Smooth muscle cell (in vitro differentiated cells): Measurements from ENCODE around the gene CACTIN. TPM values are rescaled to one million over a fixed set of nuclear protein-coding genes. Genes with fewer than 3 reads are reported as not detected.

ENCODE experiments used
- DNase-seq: peaks from one replicate; lab custom pipeline; 2025; ENCODE audit not compliant: unreplicated experiment; lab: John Stamatoyannopoulos, UW
- H2AFZ ChIP-seq: fragments of 200-600 bp; sonication (generic); 2 replicates; pipeline ENCODE4 v1.6.0; 2016; ENCODE audit warnings: antibody characterized with exemption, low read depth, mild to moderate bottlenecking
- H3F3A ChIP-seq: fragments of 200-600 bp; sonication (generic); 2 replicates; pipeline ENCODE4 v1.6.0; 2017; ENCODE audit warnings: antibody characterized with exemption, low read depth
- H3K27ac ChIP-seq: fragments of 200-600 bp; sonication (generic); 2 replicates; pipeline ENCODE4 v1.5.1; 2016; ENCODE audit warnings: low read depth, mild to moderate bottlenecking
- H3K27me3 ChIP-seq: fragments of 200-600 bp; sonication (generic); 2 replicates; pipeline ENCODE4 v1.6.1; 2016; ENCODE audit warnings: low read depth, mild to moderate bottlenecking
- H3K36me3 ChIP-seq: fragments of 200-600 bp; sonication (generic); 2 replicates; pipeline ENCODE4 v1.5.1; 2016; ENCODE audit warnings: low read depth
- H3K4me1 ChIP-seq: fragments of 200-600 bp; sonication (generic); 2 replicates; pipeline ENCODE4 v1.5.1; 2016; ENCODE audit warnings: low read depth
- H3K4me2 ChIP-seq: fragments of 200-600 bp; sonication (generic); 2 replicates; pipeline ENCODE4 v1.6.0; 2016; ENCODE audit warnings: mild to moderate bottlenecking
- H3K4me3 ChIP-seq: fragments of 200-600 bp; sonication (generic); 2 replicates; pipeline ENCODE4 v1.5.1; 2016; ENCODE audit warnings: mild to moderate bottlenecking
- H3K79me2 ChIP-seq: fragments of 200-600 bp; sonication (generic); 2 replicates; pipeline ENCODE4 v1.6.0; 2016; ENCODE audit warnings: low read depth, mild to moderate bottlenecking
- H3K9ac ChIP-seq: fragments of 200-600 bp; sonication (generic); 2 replicates; pipeline ENCODE4 v1.6.0; 2016; ENCODE audit warnings: low read depth
- H3K9me3 ChIP-seq: fragments of 200-600 bp; sonication (generic); replicated peaks from 2 replicates; pipeline ENCODE4 v1.5.1; 2016; ENCODE audit warnings: low read depth
- H4K20me1 ChIP-seq: fragments of 200-600 bp; sonication (generic); 2 replicates; pipeline ENCODE4 v1.6.0; 2016; ENCODE audit warnings: low read depth
- WGBS: methylation state at CpG from one replicate; pipeline ENCODE4 v1.1.7; 2016; ENCODE audit warnings: low lambda C conversion rate; 5-methylcytosine and 5-hydroxymethylcytosine counted together
- polyA plus RNA-seq: library from polyadenylated mRNA; unstranded; fragments of >200 nt; fragmentation: Nextera tagmentation; extraction: Ambion mirVana; gene quantifications from 2 replicates; pipeline ENCODE4 v1.2.1, GENCODE V29; 2016
- total RNA-seq: library from RNA; depleted of rRNA; stranded (reverse); fragments of >200 nt; gene quantifications from 2 replicates; pipeline ENCODE4 v1.2.3, GENCODE V29; 2014
- TF ChIP-seq, protein P1 (sequence below): fragments of 200-600 bp; sonication (generic); IDR thresholded peaks from 2 replicates; pipeline ENCODE4 v1.5.1; 2017; ENCODE audit warnings: borderline replicate concordance, mild to moderate bottlenecking, antibody characterized with exemption; ENCODE audit not compliant: insufficient read depth, poor library complexity, severe bottlenecking

CACTIN gene
- total and polyA plus RNA-seq, 2 experiments from 2014 or later = 16.7 to 22.5 TPM

DNA sequence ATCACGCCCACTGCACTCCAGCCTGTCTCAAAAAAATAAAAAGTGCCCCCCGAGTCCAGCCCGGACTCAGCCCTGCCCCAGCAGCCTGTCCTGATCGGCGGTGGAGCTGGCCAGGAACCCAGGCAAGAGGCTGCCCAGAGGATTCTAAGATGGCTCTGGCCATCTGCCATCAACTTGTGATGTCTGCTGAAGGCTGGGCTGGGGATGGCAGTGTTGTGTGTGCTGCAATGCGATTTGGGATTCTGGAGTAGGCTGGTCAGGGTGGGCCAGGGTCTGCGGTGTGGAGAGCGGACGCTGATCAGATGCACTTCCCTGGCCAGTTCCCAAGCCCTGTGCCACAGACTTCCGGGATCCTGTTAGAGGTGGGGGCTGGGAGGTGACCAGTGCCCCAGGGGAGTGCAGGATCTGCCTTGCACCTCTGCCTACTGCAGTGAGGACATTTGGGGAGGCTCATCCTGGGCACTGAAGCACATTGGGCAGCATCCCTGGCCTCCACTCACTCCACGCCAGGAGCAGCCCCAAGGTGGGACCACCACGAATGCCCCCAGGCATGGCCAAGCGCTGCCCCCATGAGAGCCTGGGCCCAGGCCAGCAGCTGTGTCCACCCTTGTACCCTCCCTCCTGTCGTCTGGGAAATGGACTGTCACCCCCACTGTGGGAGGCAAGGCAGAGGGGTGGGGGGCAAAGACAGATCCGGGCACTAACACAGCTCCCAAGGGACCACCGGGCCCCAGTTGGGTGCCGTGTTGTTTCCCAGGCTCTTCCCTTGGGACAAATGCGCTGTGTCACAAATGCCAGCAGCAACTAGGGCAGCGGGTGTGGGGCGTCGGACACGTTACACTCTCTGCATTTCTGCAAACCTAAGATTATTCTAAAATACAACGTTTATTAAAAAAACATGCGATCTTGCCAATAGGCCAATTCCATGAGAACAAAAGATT, 16.5 kb downstream of the CACTIN start:
- WGBS = 93% methylated on average over 24 of the region's 24 CpGs
- DNase-seq = no peak
- H3K27ac ChIP-seq = no peak overlapping the region

DNA sequence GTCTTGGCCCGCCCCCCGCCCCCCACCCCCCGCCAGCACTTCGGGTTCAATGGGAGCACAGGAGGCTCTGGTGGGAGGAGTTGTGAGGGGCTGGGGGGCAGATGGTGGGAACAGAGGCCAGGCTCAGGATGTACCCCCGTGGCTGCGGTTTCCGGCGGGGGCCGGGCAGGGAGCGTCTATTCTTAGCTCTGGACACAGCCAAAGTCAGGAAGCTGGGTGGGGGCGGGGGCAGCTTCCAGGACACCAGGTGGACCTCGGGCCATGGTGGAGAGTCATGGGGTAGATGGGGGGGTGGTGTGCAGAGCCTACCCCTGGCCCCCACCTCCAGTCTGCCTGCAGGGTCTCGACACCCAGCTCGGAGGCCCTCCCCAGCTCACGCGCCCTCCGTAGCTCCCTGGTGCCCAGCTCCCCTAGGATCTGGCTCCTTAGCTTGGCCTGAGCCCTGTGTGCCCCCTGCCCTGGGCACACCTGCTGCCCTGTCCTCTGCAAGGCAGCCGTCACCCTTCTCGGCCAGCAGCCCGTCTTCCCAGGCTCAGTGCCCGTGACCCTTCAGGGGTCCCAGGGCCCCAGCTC, 17.8 kb downstream of the CACTIN start:
- Histone ChIP-seq H3K4me3 (no peak overlapping the region), H3K9ac (no peak overlapping the region), H3K36me3 (no peaks in the 10 kb centered on the region), H2AFZ (no peak overlapping the region), H3K27ac (no peak overlapping the region), H3K4me2 (no peak overlapping the region), H3F3A (no peaks in the 10 kb centered on the region), H4K20me1 (no peaks in the 10 kb centered on the region), H3K27me3 (no peaks in the 10 kb centered on the region), H3K79me2 (no peaks in the 10 kb centered on the region), H3K9me3 (no peaks in the 10 kb centered on the region), H3K4me1 (peaks cover 8% of the 10 kb centered on the region)
- over 99% methylated on average over 13 of the region's 21 CpGs for WGBS
- no peak for DNase-seq
- TF ChIP-seq, protein P1, sequence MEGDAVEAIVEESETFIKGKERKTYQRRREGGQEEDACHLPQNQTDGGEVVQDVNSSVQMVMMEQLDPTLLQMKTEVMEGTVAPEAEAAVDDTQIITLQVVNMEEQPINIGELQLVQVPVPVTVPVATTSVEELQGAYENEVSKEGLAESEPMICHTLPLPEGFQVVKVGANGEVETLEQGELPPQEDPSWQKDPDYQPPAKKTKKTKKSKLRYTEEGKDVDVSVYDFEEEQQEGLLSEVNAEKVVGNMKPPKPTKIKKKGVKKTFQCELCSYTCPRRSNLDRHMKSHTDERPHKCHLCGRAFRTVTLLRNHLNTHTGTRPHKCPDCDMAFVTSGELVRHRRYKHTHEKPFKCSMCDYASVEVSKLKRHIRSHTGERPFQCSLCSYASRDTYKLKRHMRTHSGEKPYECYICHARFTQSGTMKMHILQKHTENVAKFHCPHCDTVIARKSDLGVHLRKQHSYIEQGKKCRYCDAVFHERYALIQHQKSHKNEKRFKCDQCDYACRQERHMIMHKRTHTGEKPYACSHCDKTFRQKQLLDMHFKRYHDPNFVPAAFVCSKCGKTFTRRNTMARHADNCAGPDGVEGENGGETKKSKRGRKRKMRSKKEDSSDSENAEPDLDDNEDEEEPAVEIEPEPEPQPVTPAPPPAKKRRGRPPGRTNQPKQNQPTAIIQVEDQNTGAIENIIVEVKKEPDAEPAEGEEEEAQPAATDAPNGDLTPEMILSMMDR = no peak

More for the DNA sequence above, 16.5 kb downstream of the CACTIN start:
- TF ChIP-seq, protein P1 = no peak
- Histone ChIP-seq H3K9ac (no peak overlapping the region), H3F3A (no peaks in the 10 kb centered on the region), H4K20me1 (no peaks in the 10 kb centered on the region), H3K9me3 (no peaks in the 10 kb centered on the region), H3K27me3 (no peaks in the 10 kb centered on the region), H3K36me3 (no peaks in the 10 kb centered on the region), H3K79me2 (no peaks in the 10 kb centered on the region), H3K4me1 (peaks cover 8% of the 10 kb centered on the region), H3K4me2 (no peak overlapping the region), H2AFZ (no peak overlapping the region), H3K4me3 (no peak overlapping the region)

DNA sequence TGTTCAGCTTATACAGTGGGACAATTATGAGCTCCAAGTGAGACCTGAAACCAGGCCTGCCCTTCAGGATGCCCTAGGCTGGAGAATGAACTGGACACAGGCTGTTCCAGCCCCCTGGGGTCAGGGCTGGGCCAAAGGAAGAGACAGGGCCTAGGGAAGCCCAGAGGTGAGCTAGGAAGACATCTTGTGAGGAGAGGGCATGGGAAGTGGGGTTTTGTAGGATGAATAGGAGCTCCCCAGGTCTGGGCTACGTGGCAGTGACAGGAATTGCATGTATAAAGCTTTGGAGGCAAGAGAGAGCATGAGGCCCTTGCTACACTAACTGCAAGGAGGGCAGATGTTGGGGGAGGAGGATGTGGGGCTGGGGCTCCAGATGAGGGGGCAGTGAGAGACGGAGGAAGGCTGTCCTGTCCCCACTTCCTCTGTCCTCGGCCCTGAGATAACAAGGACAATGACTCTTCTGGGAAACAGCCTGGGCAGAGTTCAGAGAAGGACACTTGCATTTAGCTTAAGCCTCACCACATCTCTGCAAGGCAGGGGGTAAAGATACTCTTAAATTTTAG, 18.4 kb downstream of the CACTIN start:
- Histone ChIP-seq H3K4me3 (peak overlapping the region; percentile 65), H2AFZ (no peak overlapping the region), H4K20me1 (no peaks in the 10 kb centered on the region), H3K9me3 (no peaks in the 10 kb centered on the region), H3K4me2 (peak overlapping the region; percentile 86), H3K79me2 (no peaks in the 10 kb centered on the region), H3F3A (no peaks in the 10 kb centered on the region), H3K4me1 (peaks cover 8% of the 10 kb centered on the region), H3K27me3 (no peaks in the 10 kb centered on the region), H3K9ac (no peak overlapping the region), H3K36me3 (no peaks in the 10 kb centered on the region), H3K27ac (peak overlapping the region; percentile 43)
- WGBS = 82% methylated on average over 3 of the region's 3 CpGs
- TF ChIP-seq, protein P1 = no peak
- no peak for DNase-seq
